ENCODE data around the gene FOXL3.

DNA sequence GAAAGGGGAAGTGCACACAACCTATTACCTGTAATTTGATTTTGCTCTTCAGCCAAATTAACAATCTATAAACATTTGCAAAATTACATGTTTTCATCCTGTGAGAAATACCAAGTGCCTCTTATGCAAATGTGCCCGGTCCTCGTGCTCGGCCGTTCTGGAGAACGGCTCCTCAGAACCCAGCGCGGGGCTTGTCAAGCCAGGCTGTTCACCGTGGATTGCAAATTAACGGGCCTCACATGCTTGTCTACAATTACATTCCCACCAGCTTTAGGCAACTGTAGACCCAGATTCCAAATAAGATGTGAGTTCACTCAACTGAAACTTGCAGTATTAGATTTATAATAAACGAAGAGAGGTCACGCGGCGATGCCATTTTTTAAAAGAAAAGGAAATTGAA lies 8.8 kb downstream of the FOXL3 start:
- TF ChIP-seq POLR2AphosphoS5 (IDR thresholded peaks at IDR 0.05) (no peak), POLR2A (IDR thresholded peaks at IDR 0.05) (no peak)
- TF ChIP-seq, protein P1, sequence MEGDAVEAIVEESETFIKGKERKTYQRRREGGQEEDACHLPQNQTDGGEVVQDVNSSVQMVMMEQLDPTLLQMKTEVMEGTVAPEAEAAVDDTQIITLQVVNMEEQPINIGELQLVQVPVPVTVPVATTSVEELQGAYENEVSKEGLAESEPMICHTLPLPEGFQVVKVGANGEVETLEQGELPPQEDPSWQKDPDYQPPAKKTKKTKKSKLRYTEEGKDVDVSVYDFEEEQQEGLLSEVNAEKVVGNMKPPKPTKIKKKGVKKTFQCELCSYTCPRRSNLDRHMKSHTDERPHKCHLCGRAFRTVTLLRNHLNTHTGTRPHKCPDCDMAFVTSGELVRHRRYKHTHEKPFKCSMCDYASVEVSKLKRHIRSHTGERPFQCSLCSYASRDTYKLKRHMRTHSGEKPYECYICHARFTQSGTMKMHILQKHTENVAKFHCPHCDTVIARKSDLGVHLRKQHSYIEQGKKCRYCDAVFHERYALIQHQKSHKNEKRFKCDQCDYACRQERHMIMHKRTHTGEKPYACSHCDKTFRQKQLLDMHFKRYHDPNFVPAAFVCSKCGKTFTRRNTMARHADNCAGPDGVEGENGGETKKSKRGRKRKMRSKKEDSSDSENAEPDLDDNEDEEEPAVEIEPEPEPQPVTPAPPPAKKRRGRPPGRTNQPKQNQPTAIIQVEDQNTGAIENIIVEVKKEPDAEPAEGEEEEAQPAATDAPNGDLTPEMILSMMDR (IDR thresholded peaks at IDR 0.05), result no peak
